Limb (tissue), 2 donors: ENCODE data around the gene OR2AT4.
A peak's percentile ranks its signal among the peaks of the same experiment; 100 is the strongest.
"Not testable (repeated sequence)": the region's sequence is repeated elsewhere in the genome, so short reads cannot be mapped to it uniquely, and the experiment has no call there.

ENCODE experiments used
- DNase-seq, 2 donors: peaks; one replicate each; pipeline ENCODE4 v3.0.0-alpha.2; 2016; ENCODE audit errors: extremely low spot score in 2 of 2

Gene OR2AT4

GRCh38 chr11:75096456-75097172 lies at the start of gene OR2AT4:
OR2AT4 (minus strand) TSS chr11:75096876.
- no peak for DNase-seq

- DNase-seq = no peak
These were observed 49.4 kb upstream of the OR2AT4 start for GRCh38 chr11:75145972-75146519.

DNA sequence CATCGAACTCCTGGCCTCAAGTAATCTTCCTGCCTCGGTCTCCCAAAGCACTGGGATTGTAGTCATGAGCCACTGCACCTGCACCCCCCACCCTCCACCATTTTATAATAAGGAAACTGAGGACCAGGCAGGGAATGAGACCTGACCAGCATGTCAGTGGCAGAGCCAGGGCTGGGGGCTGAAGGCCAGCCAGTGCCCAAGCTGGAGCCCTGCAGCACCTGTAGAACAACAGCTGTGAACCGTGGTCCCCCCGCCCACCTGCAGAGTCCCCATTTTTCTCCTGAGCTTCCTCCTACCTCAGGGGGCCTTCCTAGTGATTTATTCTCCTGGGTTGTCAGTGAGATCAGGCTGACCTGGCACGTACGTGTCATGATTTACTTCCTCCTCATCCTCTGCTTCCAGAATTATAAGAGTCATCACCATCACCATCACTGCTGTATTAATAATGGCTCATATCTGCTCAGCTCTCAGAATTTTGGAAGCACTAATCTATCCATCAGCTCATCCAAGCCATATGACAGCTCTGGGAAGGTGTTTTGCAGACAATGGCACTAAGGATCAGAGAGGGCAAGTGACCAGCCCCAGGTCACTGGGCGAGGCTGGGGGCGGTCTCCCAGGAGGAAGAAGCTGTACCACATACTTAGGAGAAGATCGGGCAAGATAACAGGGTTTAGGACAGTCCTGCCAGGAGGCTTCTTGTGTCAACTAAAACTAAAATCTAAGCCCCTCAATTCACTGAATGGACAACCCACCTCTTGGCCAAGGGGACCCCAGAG lies 48.7 kb upstream of the OR2AT4 start:
- DNase-seq = no peak

- no peak for DNase-seq
These were observed 48.0 kb upstream of the OR2AT4 start for GRCh38 chr11:75144716-75145014.

GRCh38 chr11:75143420-75143731 lies 46.7 kb upstream of the OR2AT4 start:
- DNase-seq = no peak

DNA sequence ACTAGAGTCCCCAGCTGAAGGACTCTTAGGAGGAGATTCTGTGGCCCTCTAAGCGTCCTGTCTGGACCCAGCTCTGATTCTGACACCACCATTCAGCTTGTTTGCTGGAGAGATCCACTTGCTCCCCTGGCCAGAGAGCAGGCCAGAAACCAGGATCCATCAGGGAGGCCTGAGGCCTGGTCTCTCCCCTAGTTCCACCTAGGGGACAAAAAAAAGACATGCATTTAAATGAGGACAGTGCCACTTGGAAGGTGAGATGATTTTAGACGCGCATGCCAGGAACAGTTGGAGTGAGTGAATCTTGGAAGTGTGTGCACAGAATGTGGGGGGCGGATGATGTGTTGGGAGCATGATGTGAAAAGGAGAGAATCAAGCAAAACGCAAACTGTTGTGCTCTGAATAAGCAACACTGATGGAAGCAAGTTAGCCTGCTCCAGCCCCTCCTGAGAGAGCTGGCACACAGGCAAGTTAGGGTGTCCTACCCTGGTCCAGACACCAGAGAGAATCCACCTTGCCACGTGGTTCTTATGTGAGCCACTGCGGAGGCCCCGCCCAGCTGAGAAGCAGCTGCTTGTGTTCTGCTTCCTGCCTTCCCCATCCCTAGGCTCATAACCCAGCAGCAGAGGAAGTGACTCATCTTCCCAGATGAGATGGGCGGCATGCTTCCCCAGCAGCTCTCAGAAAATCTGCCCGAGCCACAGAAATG lies 46.2 kb upstream of the OR2AT4 start:
- peak; percentile 40 to 45 for DNase-seq

DNA sequence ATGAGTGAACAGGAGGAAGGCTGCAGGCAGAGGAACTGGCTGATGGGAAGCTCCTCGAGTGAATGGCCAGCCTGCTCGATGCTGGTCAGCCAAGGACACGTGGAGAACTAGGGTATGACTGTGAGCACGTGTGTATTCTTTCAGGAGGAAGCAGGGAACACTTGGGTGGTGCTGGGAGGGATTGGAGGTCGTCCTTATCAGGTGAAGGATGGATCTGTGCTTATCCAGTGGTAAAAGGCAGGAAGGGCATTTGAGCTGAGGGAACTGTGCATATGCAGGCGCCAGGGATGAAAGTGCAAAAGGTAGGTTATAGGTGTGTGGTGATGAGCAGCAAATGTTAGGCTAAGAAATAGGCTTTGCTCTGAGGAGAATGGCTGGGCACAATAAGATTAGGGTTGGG lies 44.5 kb upstream of the OR2AT4 start:
- no peak for DNase-seq

- DNase-seq = peak in 1 of 2 donors; percentile 74
These were observed 43.8 kb upstream of the OR2AT4 start for GRCh38 chr11:75140269-75141138.

GRCh38 chr11:75135651-75136050 lies 39.0 kb upstream of the OR2AT4 start:
- no peak for DNase-seq

GRCh38 chr11:75135021-75135650 lies 38.5 kb upstream of the OR2AT4 start:
- DNase-seq = no peak

- DNase-seq = no peak
These were observed 37.3 kb upstream of the OR2AT4 start for GRCh38 chr11:75133976-75134375.

GRCh38 chr11:75132080-75132479 lies 35.4 kb upstream of the OR2AT4 start:
- no peak for DNase-seq

DNA sequence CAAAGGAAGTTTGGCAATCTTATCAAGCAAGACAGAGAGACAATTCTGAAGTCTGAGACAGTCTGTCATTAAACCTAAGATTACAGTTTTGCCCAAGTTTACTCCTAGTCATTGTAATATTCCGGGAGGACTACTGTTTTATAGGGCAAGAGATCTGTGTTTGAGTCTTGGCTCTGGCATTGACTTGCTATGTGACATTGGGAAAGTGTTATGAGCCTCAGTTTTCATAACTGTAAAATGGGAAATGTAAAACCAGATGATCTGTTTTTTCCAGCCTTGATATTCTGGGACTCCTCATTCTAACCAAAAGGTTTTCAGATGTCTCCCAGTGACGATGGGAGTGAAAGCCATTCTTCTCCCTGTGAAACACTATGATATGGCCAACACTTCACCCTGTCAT lies 29.9 kb upstream of the OR2AT4 start:
- no peak for DNase-seq

DNA sequence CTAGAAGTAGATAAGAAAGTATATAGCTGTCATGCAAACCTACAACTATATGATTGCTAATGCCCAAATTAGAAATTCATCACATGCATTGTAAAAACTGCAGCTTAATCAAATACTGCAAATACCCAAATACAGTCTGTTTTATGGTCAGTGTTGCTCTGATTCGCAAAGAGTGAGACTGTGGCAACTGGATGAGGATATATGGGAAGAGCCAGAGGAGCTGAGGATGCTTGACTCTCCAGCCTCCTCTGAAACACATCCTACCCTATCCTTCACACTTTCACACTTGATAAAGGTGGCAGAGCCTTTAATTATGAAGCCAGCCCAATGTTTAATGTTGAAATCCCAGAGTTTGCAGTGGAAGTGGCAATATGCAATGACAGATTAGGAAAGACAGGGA lies 21.9 kb upstream of the OR2AT4 start:
- no peak for DNase-seq

DNA sequence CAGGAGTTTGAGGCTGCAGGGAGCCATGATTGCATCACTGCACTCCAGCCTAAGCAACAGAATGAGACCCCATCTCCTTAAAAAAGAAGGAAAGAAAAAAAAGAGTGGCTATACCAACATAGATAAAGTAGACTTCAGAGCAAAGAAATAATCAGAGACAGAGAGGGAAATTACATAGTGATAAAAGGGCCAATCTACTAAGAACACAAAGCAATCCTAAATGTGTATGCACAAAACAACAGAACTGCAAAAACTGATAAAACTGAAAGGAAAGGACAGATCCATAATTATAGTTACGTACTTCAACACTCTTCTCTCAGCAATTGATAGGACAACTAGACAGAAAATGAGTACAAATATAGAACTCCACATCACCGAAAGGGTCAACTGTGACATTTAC lies 17.8 kb upstream of the OR2AT4 start:
- DNase-seq = no peak

- DNase-seq = no peak
These were observed 16.4 kb upstream of the OR2AT4 start for GRCh38 chr11:75113030-75113429.

DNA sequence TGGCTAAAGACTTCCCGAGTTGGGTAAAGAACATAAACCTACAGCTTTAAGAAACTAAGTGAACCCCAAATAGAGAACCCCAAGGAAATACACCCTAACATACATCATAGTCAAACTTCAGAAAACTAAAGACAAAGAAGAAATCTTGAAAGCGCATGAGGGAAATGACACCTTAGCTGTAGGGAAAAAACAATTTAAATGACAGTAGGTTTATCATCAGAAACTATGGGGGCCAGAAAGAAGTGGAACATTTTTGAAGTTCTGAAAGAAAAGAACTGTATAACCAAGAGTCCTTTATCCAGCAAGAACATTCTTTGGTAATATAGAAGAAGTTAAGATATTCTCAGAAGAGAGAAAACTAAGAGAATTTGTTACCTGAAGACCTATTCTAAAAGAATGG lies 15.5 kb upstream of the OR2AT4 start:
- no peak for DNase-seq

DNA sequence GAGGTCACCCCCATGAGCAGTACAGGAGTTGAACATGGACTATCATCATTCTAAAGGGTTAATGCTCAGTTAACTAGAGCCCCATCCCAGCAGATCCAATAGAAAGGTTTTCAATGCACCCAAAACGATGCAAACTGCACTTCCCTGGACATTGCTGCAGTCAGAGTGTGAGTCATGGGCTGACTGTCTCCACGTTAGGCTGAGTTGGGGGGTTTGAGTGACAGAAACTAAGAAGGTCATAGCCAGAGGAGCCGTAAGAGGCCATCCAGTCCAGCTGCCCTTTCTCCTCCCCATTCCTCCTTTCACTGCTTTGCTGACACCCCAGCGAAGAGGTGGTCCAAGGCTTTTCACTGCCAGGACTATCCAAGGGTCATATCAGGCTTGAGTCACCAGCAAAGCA lies 10.5 kb upstream of the OR2AT4 start:
- no peak for DNase-seq

DNA sequence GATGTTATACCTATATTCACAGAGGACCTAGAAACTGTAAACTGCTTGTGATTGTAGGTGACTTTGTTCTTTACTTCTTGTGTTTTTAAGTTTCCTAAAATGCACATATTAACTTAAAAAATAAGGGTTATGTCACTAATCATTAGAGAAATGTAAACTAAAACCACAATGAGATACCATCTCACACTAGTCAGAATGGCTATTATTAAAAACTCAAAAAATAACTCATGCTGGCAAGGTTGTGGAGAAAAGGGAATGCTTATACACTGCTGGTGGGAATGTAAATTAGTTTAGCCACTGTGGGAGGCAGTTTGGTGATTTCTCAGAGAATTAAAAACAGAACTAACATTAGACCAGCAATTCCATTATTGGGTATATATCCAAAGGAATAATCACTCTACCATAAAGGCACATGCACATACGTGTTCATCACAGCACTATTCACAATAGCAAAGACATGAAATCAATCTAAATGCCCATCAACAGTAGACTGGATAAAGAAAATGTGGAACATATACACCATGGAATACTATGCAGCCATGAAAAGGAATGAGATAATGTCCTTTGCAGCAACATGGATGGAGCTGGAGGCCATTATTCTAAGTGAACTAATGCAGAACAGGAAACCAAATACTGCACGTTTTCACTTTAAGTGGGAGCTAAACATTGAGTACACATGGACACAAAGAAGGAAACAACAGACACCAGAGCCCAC lies 9.4 kb upstream of the OR2AT4 start:
- DNase-seq = not testable (repeated sequence)

GRCh38 chr11:75105462-75105925 lies 8.8 kb upstream of the OR2AT4 start:
- no peak for DNase-seq
